KMS-11 (cell line): Measurements from ENCODE around the gene PMEPA1.

Source experiments
- H2AFZ ChIP-seq: fragments of 200-600 bp; sonication (generic); 2 replicates; pipeline ENCODE4 v1.6.1; 2016; ENCODE audit warnings: antibody characterized with exemption, mixed run types, low read depth
- H3K27ac ChIP-seq: fragments of 200-600 bp; sonication (generic); 2 replicates; pipeline ENCODE4 v1.6.1; 2016; ENCODE audit warnings: mild to moderate bottlenecking, mixed run types
- H3K27me3 ChIP-seq: fragments of 200-600 bp; sonication (generic); 2 replicates; pipeline ENCODE4 v1.6.1; 2017; ENCODE audit warnings: mild to moderate bottlenecking, low read depth, mixed run types, moderate library complexity; ENCODE audit not compliant: insufficient read depth
- H3K36me3 ChIP-seq: fragments of 200-600 bp; sonication (generic); 2 replicates; pipeline ENCODE4 v1.6.1; 2017; ENCODE audit warnings: mild to moderate bottlenecking, mixed run types; ENCODE audit not compliant: insufficient read depth
- H3K4me1 ChIP-seq: fragments of 200-600 bp; sonication (generic); 2 replicates; pipeline ENCODE4 v1.6.1; 2016; ENCODE audit warnings: mild to moderate bottlenecking, low read depth, mixed run types; ENCODE audit not compliant: poor library complexity, severe bottlenecking
- H3K4me2 ChIP-seq: fragments of 200-600 bp; sonication (generic); 2 replicates; pipeline ENCODE4 v1.7.0; 2016; ENCODE audit warnings: mild to moderate bottlenecking, mixed run types
- H3K4me3 ChIP-seq: fragments of 200-600 bp; sonication (generic); IDR thresholded peaks from 2 replicates; pipeline ENCODE4 v1.6.1; 2017; ENCODE audit warnings: low read depth, low read length, mixed read lengths; ENCODE audit not compliant: insufficient read depth
- H3K79me2 ChIP-seq: fragments of 200-600 bp; sonication (generic); 2 replicates; pipeline ENCODE4 v1.6.1; 2016; ENCODE audit warnings: low read depth, mixed run types; ENCODE audit not compliant: insufficient read depth
- H3K9ac ChIP-seq: fragments of 200-600 bp; sonication (generic); 2 replicates; pipeline ENCODE4 v1.6.1; 2016; ENCODE audit warnings: mild to moderate bottlenecking, mixed run types
- H4K20me1 ChIP-seq: fragments of 200-600 bp; sonication (generic); 2 replicates; pipeline ENCODE4 v1.6.1; 2016; ENCODE audit warnings: mild to moderate bottlenecking, mixed run types; ENCODE audit not compliant: insufficient read depth
- CTCF ChIP-seq: fragments of 200-600 bp; sonication (generic); conservative IDR thresholded peaks from 2 replicates; pipeline ENCODE4 v1.6.1; 2017; ENCODE audit warnings: low read depth, mild to moderate bottlenecking, antibody characterized with exemption, low read length, moderate library complexity, mixed read lengths

The PMEPA1 gene

GRCh38 chr20:57667924-57668782, 41.7 kb downstream of the PMEPA1 start:
- H3K27ac ChIP-seq: peak overlapping the region; percentile 17; the same call in 1 of the 2 replicates

GRCh38 chr20:57667388-57667787, 42.4 kb downstream of the PMEPA1 start:
- H3K4me2 ChIP-seq: no peak overlapping the region; the same call in 1 of the 2 replicates
- no peak overlapping the region for H2AFZ ChIP-seq
- H3K9ac ChIP-seq: no peak overlapping the region
- no peak overlapping the region for H3K4me3 ChIP-seq
- no peaks in the 10 kb centered on the region for H3K79me2 ChIP-seq
- H3K36me3 ChIP-seq: no peaks in the 10 kb centered on the region
- no peak overlapping the region for H3K27ac ChIP-seq
- no peaks in the 10 kb centered on the region for H3K27me3 ChIP-seq
- peaks cover 25% of the 10 kb centered on the region for H3K4me1 ChIP-seq
- H4K20me1 ChIP-seq: no peaks in the 10 kb centered on the region
- no peak for TF ChIP-seq CTCF

More at GRCh38 chr20:57667924-57668782, 41.7 kb downstream of the PMEPA1 start:
- TF ChIP-seq CTCF: no peak
- Histone ChIP-seq H3K4me3 (no peak overlapping the region), H3K27me3 (no peaks in the 10 kb centered on the region), H3K4me2 (no peak overlapping the region; the same call in 1 of the 2 replicates), H2AFZ (no peak overlapping the region), H3K36me3 (no peaks in the 10 kb centered on the region), H3K9ac (no peak overlapping the region), H3K79me2 (no peaks in the 10 kb centered on the region; the same call in 1 of the 2 replicates), H4K20me1 (no peaks in the 10 kb centered on the region), H3K4me1 (peaks cover 25% of the 10 kb centered on the region)

- Histone ChIP-seq H3K27ac (no peak overlapping the region), H2AFZ (no peak overlapping the region), H3K27me3 (no peaks in the 10 kb centered on the region), H3K4me3 (no peak overlapping the region), H3K36me3 (no peaks in the 10 kb centered on the region), H3K4me2 (no peak overlapping the region), H4K20me1 (no peaks in the 10 kb centered on the region), H3K9ac (no peak overlapping the region), H3K79me2 (no peaks in the 10 kb centered on the region), H3K4me1 (peaks cover 25% of the 10 kb centered on the region)
- TF ChIP-seq CTCF: no peak
Measured at GRCh38 chr20:57666834-57667157, 43.0 kb downstream of the PMEPA1 start.

- H3K9ac ChIP-seq: no peak overlapping the region
- no peaks in the 10 kb centered on the region for H4K20me1 ChIP-seq
- H3K36me3 ChIP-seq: no peaks in the 10 kb centered on the region
- no peak overlapping the region for H2AFZ ChIP-seq
- no peak overlapping the region for H3K27ac ChIP-seq
- no peak overlapping the region for H3K4me2 ChIP-seq
- H3K4me1 ChIP-seq: peaks cover 25% of the 10 kb centered on the region
- H3K79me2 ChIP-seq: no peaks in the 10 kb centered on the region
- H3K4me3 ChIP-seq: no peak overlapping the region
- H3K27me3 ChIP-seq: no peaks in the 10 kb centered on the region
- TF ChIP-seq CTCF: no peak
Measured at GRCh38 chr20:57666106-57666833, 43.5 kb downstream of the PMEPA1 start.
